ENCODE data around the gene ZNF710.
"Not testable (repeated sequence)": the region's sequence is repeated elsewhere in the genome, so short reads cannot be mapped to it uniquely, and the experiment has no call there.

ZNF710 gene

GRCh38 chr15:90060797-90061196 lies 59.7 kb downstream of the ZNF710 start:
- no peak for DNase-seq (ENCODE audit: low read depth)

- DNase-seq (ENCODE audit: low read depth), result peak; percentile 20
Measured at GRCh38 chr15:90062023-90062442, 60.9 kb downstream of the ZNF710 start.

GRCh38 chr15:90062462-90062932 lies 61.4 kb downstream of the ZNF710 start:
- DNase-seq (ENCODE audit: low read depth), result peak; percentile 27

- no peak for DNase-seq (ENCODE audit: low read depth)
Measured at GRCh38 chr15:90062973-90063769, 62.0 kb downstream of the ZNF710 start.

GRCh38 chr15:90063770-90064247 lies 62.7 kb downstream of the ZNF710 start:
- no peak for DNase-seq (ENCODE audit: low read depth)

- no peak for DNase-seq (ENCODE audit: low read depth)
Measured at GRCh38 chr15:90064911-90065681, 64.0 kb downstream of the ZNF710 start.

- DNase-seq (ENCODE audit: low read depth), result no peak
Measured at GRCh38 chr15:90065682-90066049, 64.5 kb downstream of the ZNF710 start.

- no peak for DNase-seq (ENCODE audit: low read depth)
Measured at GRCh38 chr15:90067181-90067952, 66.2 kb downstream of the ZNF710 start.

- DNase-seq (ENCODE audit: low read depth), result no peak
Measured at GRCh38 chr15:90067953-90068606, 67.0 kb downstream of the ZNF710 start.

GRCh38 chr15:90070623-90071022 lies 69.5 kb downstream of the ZNF710 start:
- DNase-seq (ENCODE audit: low read depth), result not testable (repeated sequence)

GRCh38 chr15:90071220-90071807 lies 70.2 kb downstream of the ZNF710 start:
- peak; percentile 59 for DNase-seq (ENCODE audit: low read depth)

GRCh38 chr15:90072978-90073640 lies 72.0 kb downstream of the ZNF710 start:
- DNase-seq (ENCODE audit: low read depth), result no peak

- DNase-seq (ENCODE audit: low read depth), result no peak
Measured at GRCh38 chr15:90074023-90074422, 72.9 kb downstream of the ZNF710 start.

- no peak for DNase-seq (ENCODE audit: low read depth)
Measured at GRCh38 chr15:90074916-90075315, 73.8 kb downstream of the ZNF710 start.

GRCh38 chr15:90075420-90076289 lies 74.5 kb downstream of the ZNF710 start:
- no peak for DNase-seq (ENCODE audit: low read depth)

- no peak for DNase-seq (ENCODE audit: low read depth)
Measured at GRCh38 chr15:90076716-90077115, 75.6 kb downstream of the ZNF710 start.

- no peak for DNase-seq (ENCODE audit: low read depth)
Measured at GRCh38 chr15:90078965-90079364, 77.8 kb downstream of the ZNF710 start.

- DNase-seq (ENCODE audit: low read depth), result no peak
Measured at GRCh38 chr15:90079619-90080457, 78.7 kb downstream of the ZNF710 start.

- no peak for DNase-seq (ENCODE audit: low read depth)
Measured at GRCh38 chr15:90080458-90080755, 79.3 kb downstream of the ZNF710 start.
